IMR-90 (cell line): Measurements from ENCODE around the gene KCP.

Source experiments
- CEBPB ChIP-seq: IDR thresholded peaks from 2 replicates; pipeline ENCODE4 v1.6.1; 2012; ENCODE audit warnings: low read depth, low read length, improper control_type of control experiment
- CTCF ChIP-seq: conservative IDR thresholded peaks from 2 replicates; pipeline ENCODE4 v1.5.1; 2012; ENCODE audit warnings: mild to moderate bottlenecking, low read depth, low read length, improper control_type of control experiment
- FOS ChIP-seq: fragments of 150-350 bp; IDR thresholded peaks from 2 replicates; pipeline ENCODE4 v1.6.1; 2016; ENCODE audit warnings: low read depth, low read length
- POLR2A ChIP-seq: IDR thresholded peaks from 2 replicates; pipeline ENCODE4 v1.6.1; 2012; ENCODE audit warnings: mild to moderate bottlenecking, low read depth, low read length

GRCh38 chr7:128846781-128847444 is 63.6 kb downstream of the KCP start:
- TF ChIP-seq CTCF (no peak), FOS (no peak), POLR2A (no peak), CEBPB (no peak)
